Panc1 (cell line): ENCODE data around the gene VASN. TPM values are rescaled to one million over a fixed set of nuclear protein-coding genes. Genes with fewer than 3 reads are reported as not detected.

ENCODE experiments used
- ATAC-seq: fragments of 200-7000 bp; cut with Tn5 transposase; 2 replicates; pipeline ENCODE4 v1.9.1; 2020; ENCODE audit warnings: mild to moderate bottlenecking, moderate library complexity
- BruUV-seq: library from RNA; stranded (reverse); fragments of 400-500 nt; replicated peaks from 2 replicates; lab custom pipeline; 2021; lab: Mats Ljungman, UMichigan
- CTCF ChIA-PET: fragments of 300-600 bp; sonication (Branson Sonifier 250); formaldehyde crosslinking; loops from one replicate; lab custom pipeline; 2022; ENCODE audit warnings: antibody characterized with exemption; lab: Charles Lee
- POLR2A ChIA-PET: fragments of 300-600 bp; sonication (Branson Sonifier 250); formaldehyde crosslinking; loops from one replicate; lab custom pipeline; 2022; ENCODE audit warnings: antibody characterized with exemption; lab: Charles Lee
- DNase-seq: peaks from one replicate; pipeline ENCODE4 v3.0.0-alpha.2; 2010; ENCODE audit warnings: low read depth, low spot score
- H3K27ac ChIP-seq: 2 replicates; pipeline ENCODE4 v1.5.1; 2011; ENCODE audit warnings: mild to moderate bottlenecking, low read length, inconsistent platforms
- H3K27me3 ChIP-seq: fragments of 200-500 bp; sonication (Bioruptor generic); 2 replicates; pipeline ENCODE4 v1.6.0; 2014; ENCODE audit warnings: low read length, inconsistent platforms; ENCODE audit not compliant: control insufficient read depth, insufficient read depth
- H3K36me3 ChIP-seq: fragments of 200-500 bp; sonication (Bioruptor generic); 2 replicates; pipeline ENCODE4 v1.5.1; 2014; ENCODE audit warnings: inconsistent platforms, mild to moderate bottlenecking, low read length, moderate library complexity; ENCODE audit not compliant: control insufficient read depth, insufficient read depth
- H3K4me1 ChIP-seq: 2 replicates; pipeline ENCODE4 v1.5.1; 2011; ENCODE audit warnings: inconsistent platforms, mild to moderate bottlenecking, low read length, moderate library complexity; ENCODE audit not compliant: control insufficient read depth, insufficient read depth
- H3K4me3 ChIP-seq, 2 experiments: 2 replicates each; pipeline ENCODE4 v1.5.1; 2011 to 2012; ENCODE audit warnings: low read depth in 2 of 2, low read length in 2 of 2, mild to moderate bottlenecking in 2 of 2, inconsistent platforms in 1 of 2, moderate library complexity in 1 of 2
- H3K9me3 ChIP-seq: fragments of 200-500 bp; sonication (Bioruptor generic); 2 replicates; pipeline ENCODE4 v1.5.1; 2014; ENCODE audit warnings: low read depth, mild to moderate bottlenecking, inconsistent platforms, low read length, moderate library complexity; ENCODE audit not compliant: control insufficient read depth, insufficient read depth
- CTCF ChIP-seq: fragments of 450-650 bp; IDR thresholded peaks from 2 replicates; pipeline ENCODE4 v1.5.1; 2017; ENCODE audit warnings: mild to moderate bottlenecking
- POLR2AphosphoS5 ChIP-seq: IDR thresholded peaks from 2 replicates; pipeline ENCODE4 v1.6.1; 2012; ENCODE audit warnings: mild to moderate bottlenecking, low read depth, low read length, moderate library complexity
- REST ChIP-seq, 2 experiments: IDR thresholded peaks; 2 replicates each; pipeline ENCODE4 v1.6.1; 2011 to 2012; ENCODE audit warnings: low read depth in 2 of 2, control low read depth in 1 of 2, low read length in 1 of 2, mild to moderate bottlenecking in 1 of 2, moderate library complexity in 1 of 2; ENCODE audit not compliant: insufficient read depth in 1 of 2
- SIN3A ChIP-seq: IDR thresholded peaks from 2 replicates; pipeline ENCODE4 v1.6.1; 2012; ENCODE audit warnings: low read depth, mild to moderate bottlenecking, low read length, moderate library complexity, borderline replicate concordance; ENCODE audit not compliant: insufficient read depth
- TCF7L2 ChIP-seq: IDR thresholded peaks from 2 replicates; pipeline ENCODE4 v1.6.1; 2011; ENCODE audit warnings: mild to moderate bottlenecking, low read depth, low read length, inconsistent platforms
- in situ Hi-C: cut with HindIII; loops from 2 replicates; pipeline ENCODE4 v1.10.0; 2016; ENCODE audit warnings: low sequenced_read_pairs, low pct_unique_long_range_greater_than_20kb
- intact Hi-C: fragments of 100-400 bp; cut with micrococcal nuclease; formaldehyde crosslinking; loops from one replicate; pipeline ENCODE4 v1.10.0; 2022; ENCODE audit not compliant: unreplicated experiment
- total RNA-seq: library from RNA; stranded (reverse); gene quantifications from one replicate; pipeline ENCODE4 v1.2.1, GENCODE V29; 2021; ENCODE audit not compliant: unreplicated experiment

The VASN gene
- total RNA-seq, 1 experiment from 2014 or later = 33.5 TPM

- Histone ChIP-seq H3K36me3 (no peaks in the 10 kb centered on the region), H3K4me3 (no peak overlapping the region), H3K27me3 (no peaks in the 10 kb centered on the region), H3K27ac (no peak overlapping the region), H3K4me1 (peaks cover 5% of the 10 kb centered on the region; the same call in 1 of the 2 replicates), H3K9me3 (no peaks in the 10 kb centered on the region)
- intact Hi-C loops = no loop called here
- ChIA-PET CTCF (interaction anchor here (0.7 to 1.6 kb wide), 2 partner anchors 10 to 39 kb away, joined by 4 to 10 read pairs; no protein-coding TSS in a partner anchor), POLR2A (interaction anchor here (0.5 kb wide), 1 partner anchor 432 kb away, joined by 4 read pairs; no protein-coding TSS in a partner anchor)
- DNase-seq (no peak), ATAC-seq (no peak)
- in situ Hi-C loops = no loop called here
- TF ChIP-seq SIN3A (no peak), POLR2AphosphoS5 (no peak), CTCF (no peak), REST (IDR thresholded peaks at IDR 0.05; ENCODE audit: insufficient read depth in 1 of 2, low read depth in 2 of 2, low read length in 1 of 2) (no peak), TCF7L2 (no peak)
- BruUV-seq = no TSS peak
These were observed 7.2 kb upstream of the VASN start for GRCh38 chr16:4364196-4365013.

- H3K36me3 ChIP-seq = no peaks in the 10 kb centered on the region
- intact Hi-C loops = no loop called here
- ChIA-PET CTCF (interaction anchor here (0.7 to 1.6 kb wide), 2 partner anchors 10 to 38 kb away, joined by 4 to 10 read pairs; no protein-coding TSS in a partner anchor), POLR2A (no interaction called here)
- H3K9me3 ChIP-seq = no peaks in the 10 kb centered on the region
- TF ChIP-seq CTCF = no peak
- TF ChIP-seq POLR2AphosphoS5 = no peak
- TF ChIP-seq TCF7L2 = no peak
- TF ChIP-seq REST (IDR thresholded peaks at IDR 0.05; ENCODE audit: insufficient read depth in 1 of 2, low read depth in 2 of 2, low read length in 1 of 2) = no peak
- no peak for TF ChIP-seq SIN3A
- BruUV-seq = no TSS peak
- ATAC-seq = no peak
- H3K27ac ChIP-seq = no peak overlapping the region
- H3K4me1 ChIP-seq = peaks cover 6% of the 10 kb centered on the region; the same call in 1 of the 2 replicates
- DNase-seq = no peak
- in situ Hi-C loops = no loop called here
- no peak overlapping the region for H3K4me3 ChIP-seq
- H3K27me3 ChIP-seq = no peaks in the 10 kb centered on the region
These were observed 6.6 kb upstream of the VASN start for GRCh38 chr16:4365014-4365406.
